K562 (cell line): ENCODE measurements around the gene HSD17B1. TPM values are rescaled to one million over a fixed set of nuclear protein-coding genes. Genes with fewer than 3 reads are reported as not detected.
A peak's percentile ranks its signal among the peaks of the same experiment; 100 is the strongest.

Experiments
- DNMT1 ChIP-seq: fragments of 450-650 bp; IDR thresholded peaks from 2 replicates; pipeline ENCODE4 v1.6.1; 2016; ENCODE audit warnings: antibody characterized with exemption, mild to moderate bottlenecking
- FOXA3 ChIP-seq, 2 experiments: fragments of 450-650 bp in 1 of 2; sonication (generic) in 1 of 2; formaldehyde crosslinking; IDR thresholded peaks in 1 of 2; conservative IDR thresholded peaks in 1 of 2; 2 replicates each; pipeline versions ENCODE4 v1.4.0 to v1.8.0; 2020 to 2022; ENCODE audit warnings: mild to moderate bottlenecking in 2 of 2, missing genetic modification reagents in 1 of 2
- NELFE ChIP-seq: IDR thresholded peaks from 2 replicates; pipeline ENCODE4 v1.6.1; 2011; ENCODE audit warnings: mild to moderate bottlenecking; ENCODE audit not compliant: insufficient read depth, insufficient read length
- NR1H2 ChIP-seq: sonication (generic); formaldehyde crosslinking; IDR thresholded peaks from 2 replicates; pipeline ENCODE4 v1.4.0; 2020; ENCODE audit warnings: mild to moderate bottlenecking, missing genetic modification reagents
- NR2F6 ChIP-seq: fragments of 450-650 bp; formaldehyde crosslinking; IDR thresholded peaks from 2 replicates; pipeline ENCODE4 v1.4.0; 2020; ENCODE audit warnings: mild to moderate bottlenecking
- POLR2A ChIP-seq: fragments of 450-650 bp; conservative IDR thresholded peaks from 2 replicates; pipeline ENCODE4 v1.6.1; 2016
- SIN3A ChIP-seq, 2 experiments: fragments of 150-350 bp in 1 of 2; IDR thresholded peaks; 2 replicates each; pipeline ENCODE4 v1.6.1; 2011 to 2016; ENCODE audit warnings: borderline replicate concordance in 2 of 2, low read depth in 2 of 2, low read length in 2 of 2, mild to moderate bottlenecking in 2 of 2, moderate library complexity in 2 of 2; ENCODE audit not compliant: control insufficient read depth in 1 of 2
- SMARCE1 ChIP-seq: fragments of 450-650 bp; IDR thresholded peaks from 2 replicates; pipeline ENCODE4 v1.7.1; 2016; ENCODE audit warnings: mild to moderate bottlenecking
- SPI1 ChIP-seq: IDR thresholded peaks from 2 replicates; pipeline ENCODE4 v1.6.1; 2011; ENCODE audit warnings: low read depth, low read length, control low read depth, borderline replicate concordance
- U2AF2 ChIP-seq: fragments of 200-400 bp; formaldehyde crosslinking; optimal IDR thresholded peaks from 2 replicates; pipeline ENCODE3; 2017; ENCODE audit warnings: low read depth, mild to moderate bottlenecking, low read length
- ZC3H4 ChIP-seq: sonication (generic); formaldehyde crosslinking; IDR thresholded peaks from 2 replicates; pipeline ENCODE4 v1.9.0; 2021; ENCODE audit warnings: missing genetic modification reagents, borderline replicate concordance
- ZFP36 ChIP-seq: fragments of 150-350 bp; IDR thresholded peaks from 2 replicates; pipeline ENCODE4 v1.6.1; 2018; ENCODE audit warnings: low read length, low read depth; ENCODE audit not compliant: partially characterized antibody
- ZNF354B ChIP-seq: fragments of 250-450 bp; sonication (Bioruptor Pico); IDR thresholded peaks from 2 replicates; pipeline ENCODE4 v1.4.0; 2020
- ZNF431 ChIP-seq: sonication (generic); formaldehyde crosslinking; IDR thresholded peaks from 2 replicates; pipeline ENCODE4 v1.8.0; 2022; ENCODE audit warnings: mild to moderate bottlenecking, missing genetic modification reagents
- ZNF76 ChIP-seq: fragments of 250-450 bp; sonication (Bioruptor Pico); IDR thresholded peaks from 2 replicates; pipeline ENCODE4 v1.4.0; 2020; ENCODE audit warnings: mild to moderate bottlenecking, moderate library complexity, borderline replicate concordance
- polyA plus RNA-seq, 8 experiments: library from polyadenylated mRNA; depleted of rRNA in 4 of 8; stranded (reverse) in 5 of 8; unstranded in 3 of 8; fragments of >200 nt; fragmentation: Nextera tagmentation in 2 of 8; fragmentation: Illumina TruSeq in 1 of 8; extraction: Ambion mirVana in 2 of 8; extraction: Trizol in 1 of 8; gene quantifications; 2 replicates each; pipeline versions ENCODE4 v1.2.1 to v1.2.3, GENCODE V29; 2011 to 2014; ENCODE audit warnings: inconsistent platforms in 1 of 8, missing spikeins in 1 of 8
- total RNA-seq, 7 experiments: library from RNA; depleted of rRNA in 6 of 7; stranded (reverse); fragments of >200 nt in 6 of 7; fragmentation: Illumina TruSeq in 2 of 7; extraction: Trizol in 2 of 7; gene quantifications; 2 replicates each; pipeline versions ENCODE4 v1.2.1 to v1.2.3, GENCODE V29; 2011 to 2021; ENCODE audit warnings: low replicate concordance in 1 of 7
- TF ChIP-seq, protein P1 (sequence below): fragments of 250-450 bp; sonication (Bioruptor Pico); IDR thresholded peaks from 2 replicates; pipeline ENCODE4 v1.4.0; 2020; ENCODE audit warnings: mild to moderate bottlenecking
- TF ChIP-seq, protein P2 (sequence below): fragments of 250-450 bp; sonication (Bioruptor Pico); IDR thresholded peaks from 2 replicates; pipeline ENCODE4 v1.4.0; 2020; ENCODE audit warnings: mild to moderate bottlenecking, moderate library complexity
- TF ChIP-seq, protein P3 (sequence below): sonication (generic); formaldehyde crosslinking; IDR thresholded peaks from 2 replicates; pipeline ENCODE4 v1.8.1; 2023; ENCODE audit warnings: mild to moderate bottlenecking, missing genetic modification reagents

Gene HSD17B1
- total and polyA plus RNA-seq, 9 of the 15 experiments (the other 6 are each of a cell fraction or from before 2014, with no cell fraction given): 0.55 to 21.1 (median 3.6) TPM

DNA sequence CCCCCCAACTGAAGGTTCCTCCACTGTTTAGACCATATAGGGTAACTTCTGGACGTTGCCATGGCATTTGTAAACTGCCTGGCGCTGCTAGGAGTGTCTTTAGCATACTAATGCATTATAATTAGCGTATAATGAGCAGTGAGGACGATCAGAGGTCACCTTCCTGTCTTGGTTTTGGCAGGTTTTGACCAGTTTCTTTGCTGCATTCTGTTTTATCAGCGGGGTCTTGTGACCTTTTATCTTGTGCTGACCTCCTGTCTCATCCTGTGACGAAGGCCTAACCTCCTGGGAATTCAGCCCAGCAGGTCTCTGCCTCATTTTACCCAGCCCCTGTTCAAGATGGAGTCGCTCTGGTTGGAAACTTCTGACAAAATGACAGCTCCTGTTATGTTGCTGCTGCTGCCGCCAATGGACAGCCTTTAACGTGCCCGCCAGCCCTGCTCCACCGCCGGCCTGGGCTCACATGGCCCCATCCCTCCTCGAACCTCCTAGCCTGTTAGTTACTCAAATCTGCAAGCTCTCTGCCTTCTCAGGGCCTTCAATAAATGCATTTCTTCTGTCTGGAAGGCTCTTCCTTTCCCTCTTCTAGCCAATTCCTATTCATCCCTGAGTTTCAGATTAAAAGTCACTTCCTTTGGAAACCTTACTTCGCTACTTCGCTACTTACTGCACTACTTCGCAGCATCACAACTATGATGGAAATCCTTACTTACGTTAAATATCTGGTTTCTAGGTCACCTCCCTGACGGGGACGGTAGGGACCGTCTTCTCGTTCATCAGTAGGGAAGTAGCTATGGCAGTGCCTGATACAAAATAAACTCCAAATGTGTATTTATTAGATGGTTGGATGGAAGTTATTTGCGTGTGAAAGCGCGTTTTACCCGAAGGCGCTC is 17.3 kb upstream of the HSD17B1 start (continued):
- TF ChIP-seq, protein P1, sequence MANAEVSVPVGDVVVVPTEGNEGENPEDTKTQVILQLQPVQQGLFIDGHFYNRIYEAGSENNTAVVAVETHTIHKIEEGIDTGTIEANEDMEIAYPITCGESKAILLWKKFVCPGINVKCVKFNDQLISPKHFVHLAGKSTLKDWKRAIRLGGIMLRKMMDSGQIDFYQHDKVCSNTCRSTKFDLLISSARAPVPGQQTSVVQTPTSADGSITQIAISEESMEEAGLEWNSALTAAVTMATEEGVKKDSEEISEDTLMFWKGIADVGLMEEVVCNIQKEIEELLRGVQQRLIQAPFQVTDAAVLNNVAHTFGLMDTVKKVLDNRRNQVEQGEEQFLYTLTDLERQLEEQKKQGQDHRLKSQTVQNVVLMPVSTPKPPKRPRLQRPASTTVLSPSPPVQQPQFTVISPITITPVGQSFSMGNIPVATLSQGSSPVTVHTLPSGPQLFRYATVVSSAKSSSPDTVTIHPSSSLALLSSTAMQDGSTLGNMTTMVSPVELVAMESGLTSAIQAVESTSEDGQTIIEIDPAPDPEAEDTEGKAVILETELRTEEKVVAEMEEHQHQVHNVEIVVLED (CRISPR knock-in tag): peak; percentile 51
- TF ChIP-seq ZNF76 (CRISPR knock-in tag) (peak; percentile 99), NELFE (no peak), NR2F6 (CRISPR knock-in tag) (peak; percentile 64; the same call in 1 of the 2 replicates), U2AF2 (no peak), ZFP36 (no peak), SIN3A (IDR thresholded peaks at IDR 0.05; ENCODE audit: borderline replicate concordance in 2 of 2, control insufficient read depth in 1 of 2, low read depth in 2 of 2, low read length in 2 of 2) (no peak), NR1H2 (CRISPR knock-in tag) (no peak), DNMT1 (no peak), ZNF354B (CRISPR knock-in tag) (peak; percentile 81; the same call in 1 of the 2 replicates), POLR2A (no peak), SMARCE1 (peak; percentile 37; the same call in 1 of the 2 replicates), FOXA3 (CRISPR knock-in tag; conservative IDR thresholded peaks at IDR 0.05 in 1 of 2, IDR thresholded peaks at IDR 0.05 in 1 of 2) (no peak; a peak in 1 of 4 replicates), SPI1 (no peak), ZC3H4 (CRISPR knock-in tag) (no peak), ZNF431 (CRISPR knock-in tag) (no peak)
- TF ChIP-seq, protein P2, sequence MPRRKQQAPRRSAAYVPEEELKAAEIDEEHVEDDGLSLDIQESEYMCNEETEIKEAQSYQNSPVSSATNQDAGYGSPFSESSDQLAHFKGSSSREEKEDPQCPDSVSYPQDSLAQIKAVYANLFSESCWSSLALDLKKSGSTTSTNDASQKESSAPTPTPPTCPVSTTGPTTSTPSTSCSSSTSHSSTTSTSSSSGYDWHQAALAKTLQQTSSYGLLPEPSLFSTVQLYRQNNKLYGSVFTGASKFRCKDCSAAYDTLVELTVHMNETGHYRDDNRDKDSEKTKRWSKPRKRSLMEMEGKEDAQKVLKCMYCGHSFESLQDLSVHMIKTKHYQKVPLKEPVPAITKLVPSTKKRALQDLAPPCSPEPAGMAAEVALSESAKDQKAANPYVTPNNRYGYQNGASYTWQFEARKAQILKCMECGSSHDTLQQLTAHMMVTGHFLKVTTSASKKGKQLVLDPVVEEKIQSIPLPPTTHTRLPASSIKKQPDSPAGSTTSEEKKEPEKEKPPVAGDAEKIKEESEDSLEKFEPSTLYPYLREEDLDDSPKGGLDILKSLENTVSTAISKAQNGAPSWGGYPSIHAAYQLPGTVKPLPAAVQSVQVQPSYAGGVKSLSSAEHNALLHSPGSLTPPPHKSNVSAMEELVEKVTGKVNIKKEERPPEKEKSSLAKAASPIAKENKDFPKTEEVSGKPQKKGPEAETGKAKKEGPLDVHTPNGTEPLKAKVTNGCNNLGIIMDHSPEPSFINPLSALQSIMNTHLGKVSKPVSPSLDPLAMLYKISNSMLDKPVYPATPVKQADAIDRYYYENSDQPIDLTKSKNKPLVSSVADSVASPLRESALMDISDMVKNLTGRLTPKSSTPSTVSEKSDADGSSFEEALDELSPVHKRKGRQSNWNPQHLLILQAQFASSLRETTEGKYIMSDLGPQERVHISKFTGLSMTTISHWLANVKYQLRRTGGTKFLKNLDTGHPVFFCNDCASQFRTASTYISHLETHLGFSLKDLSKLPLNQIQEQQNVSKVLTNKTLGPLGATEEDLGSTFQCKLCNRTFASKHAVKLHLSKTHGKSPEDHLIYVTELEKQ (CRISPR knock-in tag): peak; percentile 96
- TF ChIP-seq, protein P3, sequence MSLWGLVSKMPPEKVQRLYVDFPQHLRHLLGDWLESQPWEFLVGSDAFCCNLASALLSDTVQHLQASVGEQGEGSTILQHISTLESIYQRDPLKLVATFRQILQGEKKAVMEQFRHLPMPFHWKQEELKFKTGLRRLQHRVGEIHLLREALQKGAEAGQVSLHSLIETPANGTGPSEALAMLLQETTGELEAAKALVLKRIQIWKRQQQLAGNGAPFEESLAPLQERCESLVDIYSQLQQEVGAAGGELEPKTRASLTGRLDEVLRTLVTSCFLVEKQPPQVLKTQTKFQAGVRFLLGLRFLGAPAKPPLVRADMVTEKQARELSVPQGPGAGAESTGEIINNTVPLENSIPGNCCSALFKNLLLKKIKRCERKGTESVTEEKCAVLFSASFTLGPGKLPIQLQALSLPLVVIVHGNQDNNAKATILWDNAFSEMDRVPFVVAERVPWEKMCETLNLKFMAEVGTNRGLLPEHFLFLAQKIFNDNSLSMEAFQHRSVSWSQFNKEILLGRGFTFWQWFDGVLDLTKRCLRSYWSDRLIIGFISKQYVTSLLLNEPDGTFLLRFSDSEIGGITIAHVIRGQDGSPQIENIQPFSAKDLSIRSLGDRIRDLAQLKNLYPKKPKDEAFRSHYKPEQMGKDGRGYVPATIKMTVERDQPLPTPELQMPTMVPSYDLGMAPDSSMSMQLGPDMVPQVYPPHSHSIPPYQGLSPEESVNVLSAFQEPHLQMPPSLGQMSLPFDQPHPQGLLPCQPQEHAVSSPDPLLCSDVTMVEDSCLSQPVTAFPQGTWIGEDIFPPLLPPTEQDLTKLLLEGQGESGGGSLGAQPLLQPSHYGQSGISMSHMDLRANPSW (CRISPR knock-in tag): no peak
